OCI-LY7 (cell line): ENCODE data around the gene CDC25A.

Source experiments
- EZH2phosphoT487 ChIP-seq: fragments of 200-600 bp; sonication (generic); IDR thresholded peaks from 2 replicates; pipeline ENCODE4 v1.6.1; 2018; ENCODE audit warnings: low read depth, borderline replicate concordance, mild to moderate bottlenecking, mixed run types, antibody characterized with exemption, low read length, moderate library complexity, mixed read lengths
- TF ChIP-seq, protein P1 (sequence below): fragments of 200-600 bp; sonication (generic); conservative IDR thresholded peaks from 2 replicates; pipeline ENCODE4 v1.5.1; 2014; ENCODE audit warnings: mild to moderate bottlenecking, antibody characterized with exemption, low read length, moderate library complexity, mixed read lengths

DNA sequence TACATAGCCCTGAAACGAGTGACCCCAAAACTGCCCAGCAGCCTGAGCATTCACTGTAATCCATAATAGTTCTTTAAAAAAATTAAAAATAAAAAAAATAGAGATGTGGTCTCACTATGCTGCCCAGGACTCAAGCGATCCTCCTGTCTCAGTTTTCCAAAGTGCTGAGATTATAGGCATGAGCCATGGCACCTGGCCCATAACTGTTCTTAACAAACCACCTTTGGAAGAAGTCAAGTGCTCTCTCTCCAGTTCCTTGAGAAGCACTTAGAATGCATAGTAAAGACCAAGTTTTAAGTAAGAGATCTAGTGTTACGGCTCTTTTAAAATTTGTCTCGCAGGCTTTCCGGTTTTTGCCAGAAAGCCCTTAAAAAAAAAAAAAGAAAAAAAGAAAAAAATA lies 8.2 kb downstream of the CDC25A start:
- TF ChIP-seq, protein P1, sequence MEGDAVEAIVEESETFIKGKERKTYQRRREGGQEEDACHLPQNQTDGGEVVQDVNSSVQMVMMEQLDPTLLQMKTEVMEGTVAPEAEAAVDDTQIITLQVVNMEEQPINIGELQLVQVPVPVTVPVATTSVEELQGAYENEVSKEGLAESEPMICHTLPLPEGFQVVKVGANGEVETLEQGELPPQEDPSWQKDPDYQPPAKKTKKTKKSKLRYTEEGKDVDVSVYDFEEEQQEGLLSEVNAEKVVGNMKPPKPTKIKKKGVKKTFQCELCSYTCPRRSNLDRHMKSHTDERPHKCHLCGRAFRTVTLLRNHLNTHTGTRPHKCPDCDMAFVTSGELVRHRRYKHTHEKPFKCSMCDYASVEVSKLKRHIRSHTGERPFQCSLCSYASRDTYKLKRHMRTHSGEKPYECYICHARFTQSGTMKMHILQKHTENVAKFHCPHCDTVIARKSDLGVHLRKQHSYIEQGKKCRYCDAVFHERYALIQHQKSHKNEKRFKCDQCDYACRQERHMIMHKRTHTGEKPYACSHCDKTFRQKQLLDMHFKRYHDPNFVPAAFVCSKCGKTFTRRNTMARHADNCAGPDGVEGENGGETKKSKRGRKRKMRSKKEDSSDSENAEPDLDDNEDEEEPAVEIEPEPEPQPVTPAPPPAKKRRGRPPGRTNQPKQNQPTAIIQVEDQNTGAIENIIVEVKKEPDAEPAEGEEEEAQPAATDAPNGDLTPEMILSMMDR: no peak
- TF ChIP-seq EZH2phosphoT487: no peak
